Cardiac muscle cell (in vitro differentiated cells and primary cell): ENCODE measurements around the gene HOXB1. TPM values are rescaled to one million over a fixed set of nuclear protein-coding genes. Genes with fewer than 3 reads are reported as not detected.
A peak's percentile ranks its signal among the peaks of the same experiment; 100 is the strongest.

Source experiments
- DNase-seq, 2 donors: peaks; one replicate each; pipeline versions ENCODE4 v3.0.0 to v3.0.0-alpha.2; 2010 to 2017; ENCODE audit warnings: low read depth in 1 of 2, low spot score in 1 of 2
- H3K27ac ChIP-seq: fragments of 200-600 bp; sonication (generic); 2 replicates; pipeline ENCODE4 v1.5.1; 2016
- H3K27me3 ChIP-seq: fragments of 200-600 bp; sonication (generic); 2 replicates; pipeline ENCODE4 v1.6.0; 2016; ENCODE audit warnings: control low read depth
- H3K36me3 ChIP-seq: fragments of 200-600 bp; sonication (generic); 2 replicates; pipeline ENCODE4 v1.5.1; 2016; ENCODE audit warnings: control low read depth
- H3K4me1 ChIP-seq: fragments of 200-600 bp; sonication (generic); 2 replicates; pipeline ENCODE4 v1.8.1; 2017; ENCODE audit warnings: low read depth, mild to moderate bottlenecking, mixed run types
- H3K4me3 ChIP-seq: fragments of 200-600 bp; sonication (generic); 2 replicates; pipeline ENCODE4 v1.5.1; 2016; ENCODE audit warnings: mild to moderate bottlenecking
- H3K9me3 ChIP-seq: fragments of 200-600 bp; sonication (generic); 2 replicates; pipeline ENCODE4 v1.5.1; 2017; ENCODE audit warnings: low read depth, mild to moderate bottlenecking, control low read depth
- polyA plus RNA-seq: library from polyadenylated mRNA; unstranded; fragments of >200 nt; fragmentation: Nextera tagmentation; extraction: Ambion mirVana; gene quantifications from 2 replicates; pipeline ENCODE4 v1.2.1, GENCODE V29; 2016
- total RNA-seq: library from RNA; depleted of rRNA; stranded (reverse); fragments of >200 nt; gene quantifications from 2 replicates; pipeline ENCODE4 v1.2.3, GENCODE V29; 2016
- TF ChIP-seq, protein P1 (sequence below): IDR thresholded peaks from 2 replicates; pipeline ENCODE4 v1.5.1; 2012; ENCODE audit warnings: low read depth, mild to moderate bottlenecking, low read length

Gene HOXB1
- 5.9 and 6.6 TPM in 2 replicates for total RNA-seq
- polyA plus RNA-seq: 9.1 and 12.4 TPM in 2 replicates

DNA sequence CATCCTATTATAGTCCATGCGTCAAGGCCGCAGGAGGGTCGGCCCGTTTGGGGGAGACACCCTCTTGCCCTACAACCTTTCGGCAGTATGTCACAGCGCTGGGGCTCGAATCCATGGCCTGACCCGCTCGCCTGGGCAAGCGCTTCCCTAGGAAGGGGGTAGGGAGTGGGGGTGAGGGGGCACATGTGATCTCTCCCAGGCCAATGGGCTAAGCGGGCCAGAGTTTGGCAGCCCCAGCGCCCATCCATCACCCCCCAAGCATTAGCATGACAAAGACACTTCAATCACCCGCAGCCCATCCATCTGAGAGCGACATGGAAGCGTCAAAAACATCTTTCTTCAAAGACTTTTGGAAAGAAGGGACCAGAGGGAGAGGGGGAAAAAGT is at the start of gene HOXB1:
Gene HOXB1 (minus strand): TSS at position 125 of the 386 bp plus-strand sequence. CDS start 107 bp downstream, at position 18.
- Histone ChIP-seq H3K4me3 (no peak within 1 kb of the TSS), H3K27me3 (no peaks in the 10 kb centered on the region), H3K27ac (peak within 1 kb of the TSS; percentile 68), H3K36me3 (no peaks in the 10 kb centered on the region), H3K4me1 (peaks cover 77% of the 10 kb centered on the region), H3K9me3 (no peaks in the 10 kb centered on the region)
- TF ChIP-seq, protein P1, sequence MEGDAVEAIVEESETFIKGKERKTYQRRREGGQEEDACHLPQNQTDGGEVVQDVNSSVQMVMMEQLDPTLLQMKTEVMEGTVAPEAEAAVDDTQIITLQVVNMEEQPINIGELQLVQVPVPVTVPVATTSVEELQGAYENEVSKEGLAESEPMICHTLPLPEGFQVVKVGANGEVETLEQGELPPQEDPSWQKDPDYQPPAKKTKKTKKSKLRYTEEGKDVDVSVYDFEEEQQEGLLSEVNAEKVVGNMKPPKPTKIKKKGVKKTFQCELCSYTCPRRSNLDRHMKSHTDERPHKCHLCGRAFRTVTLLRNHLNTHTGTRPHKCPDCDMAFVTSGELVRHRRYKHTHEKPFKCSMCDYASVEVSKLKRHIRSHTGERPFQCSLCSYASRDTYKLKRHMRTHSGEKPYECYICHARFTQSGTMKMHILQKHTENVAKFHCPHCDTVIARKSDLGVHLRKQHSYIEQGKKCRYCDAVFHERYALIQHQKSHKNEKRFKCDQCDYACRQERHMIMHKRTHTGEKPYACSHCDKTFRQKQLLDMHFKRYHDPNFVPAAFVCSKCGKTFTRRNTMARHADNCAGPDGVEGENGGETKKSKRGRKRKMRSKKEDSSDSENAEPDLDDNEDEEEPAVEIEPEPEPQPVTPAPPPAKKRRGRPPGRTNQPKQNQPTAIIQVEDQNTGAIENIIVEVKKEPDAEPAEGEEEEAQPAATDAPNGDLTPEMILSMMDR: no peak
- no peak for DNase-seq

DNA sequence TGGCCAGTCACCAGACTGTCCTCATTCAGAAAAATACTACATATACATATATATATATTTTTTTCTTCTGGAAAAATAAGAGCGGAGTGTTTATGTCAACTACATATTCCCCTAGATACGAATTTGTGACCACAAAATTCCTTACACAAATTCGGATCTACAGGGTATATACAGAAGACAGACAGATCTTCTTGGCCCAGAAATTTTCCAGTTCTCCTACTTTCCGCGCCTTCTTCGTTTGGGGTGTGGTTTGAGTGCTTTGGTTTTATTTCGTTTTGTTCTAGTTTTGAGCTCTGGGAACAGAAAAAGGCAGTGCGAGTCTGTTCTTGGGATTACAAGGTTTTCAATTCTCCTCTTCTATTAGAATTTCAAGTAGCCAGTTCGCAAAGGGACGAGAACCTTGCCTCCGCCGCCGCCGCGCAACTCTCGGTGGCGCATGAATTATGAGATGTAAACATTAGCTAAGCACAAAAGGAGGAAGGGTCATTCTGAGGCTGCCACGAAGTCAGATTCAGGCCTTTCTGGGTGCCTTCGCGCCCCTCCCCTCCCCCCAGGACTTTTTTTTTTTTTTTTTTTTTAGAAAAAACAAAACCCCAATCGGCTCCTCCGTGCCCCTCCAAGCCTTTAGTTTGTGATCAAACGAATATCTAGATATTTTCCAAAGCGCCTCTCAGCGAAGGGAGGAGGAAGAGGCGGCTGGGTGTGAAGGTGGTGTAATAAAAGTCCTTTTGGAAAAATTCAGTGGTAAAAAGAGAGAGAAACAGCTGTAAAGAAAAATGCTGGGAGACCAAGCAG is 49.1 kb upstream of the HOXB1 start:
- Histone ChIP-seq H3K4me3 (no peak overlapping the region), H3K4me1 (no peaks in the 10 kb centered on the region)
- TF ChIP-seq, protein P1: no peak

DNA sequence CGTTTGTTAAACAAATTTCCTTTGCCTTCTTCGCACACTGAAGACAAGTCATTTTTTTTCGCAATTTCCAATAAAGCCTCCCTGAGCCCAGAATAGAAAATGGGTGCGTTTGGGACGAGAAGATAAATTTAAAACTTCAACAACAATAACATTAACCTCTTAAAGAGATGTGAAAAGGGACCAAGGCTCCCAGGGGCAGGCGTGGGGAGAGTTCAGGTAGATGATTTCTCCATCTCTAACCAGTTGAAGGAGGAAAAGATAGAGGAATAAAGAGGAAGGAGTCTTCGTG is 48.6 kb upstream of the HOXB1 start:
- Histone ChIP-seq H3K36me3 (no peaks in the 10 kb centered on the region), H3K27me3 (peaks cover 97% of the 10 kb centered on the region), H3K9me3 (no peaks in the 10 kb centered on the region), H3K27ac (no peak overlapping the region), H3K4me1 (no peaks in the 10 kb centered on the region), H3K4me3 (no peak overlapping the region)
- no peak for DNase-seq
- TF ChIP-seq, protein P1: no peak

More for the DNA sequence above, 49.1 kb upstream of the HOXB1 start:
- H3K27ac ChIP-seq: no peak overlapping the region
- DNase-seq: no peak
- H3K9me3 ChIP-seq: no peaks in the 10 kb centered on the region
- peaks cover 97% of the 10 kb centered on the region for H3K27me3 ChIP-seq
- H3K36me3 ChIP-seq: no peaks in the 10 kb centered on the region

DNA sequence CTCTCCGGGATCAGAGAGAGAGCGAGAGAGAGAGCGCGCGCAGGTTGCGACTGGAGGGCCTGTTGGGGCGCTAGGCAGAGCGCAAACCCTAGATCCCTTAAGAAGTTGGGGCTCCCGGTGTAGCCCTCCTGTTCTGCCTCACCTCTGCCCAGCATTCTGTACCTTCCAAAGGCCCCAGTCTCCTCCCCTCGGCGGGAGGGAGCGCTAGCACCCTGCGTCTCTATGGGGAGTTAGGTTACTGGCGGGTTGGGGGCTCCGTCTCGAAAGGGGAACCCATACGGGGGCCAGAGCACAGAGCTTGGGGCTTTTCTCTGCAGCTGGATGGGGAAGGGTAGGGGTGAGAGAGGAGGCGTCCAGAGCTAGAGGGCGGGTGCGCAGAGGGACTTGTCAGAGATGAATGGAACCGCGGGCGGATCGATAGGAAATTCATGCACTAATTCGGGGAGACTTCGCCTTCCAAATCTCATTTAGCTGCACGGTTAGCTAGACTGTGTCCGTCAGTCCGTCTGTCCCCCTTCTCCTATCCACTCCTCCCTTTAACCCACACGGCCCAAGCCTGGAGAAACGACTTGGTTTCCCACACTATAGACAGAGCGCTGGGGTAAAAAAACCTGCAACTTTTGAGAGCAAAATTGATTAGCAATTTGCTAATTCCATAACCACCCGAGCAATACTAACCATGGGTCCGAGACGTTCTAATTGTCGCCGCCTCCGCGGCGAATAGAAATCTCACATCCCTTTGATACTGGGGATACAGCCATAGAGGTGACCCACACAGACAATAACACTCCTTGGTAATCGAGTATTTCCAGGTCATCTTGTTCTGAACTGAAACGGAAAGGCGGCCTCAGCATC is 48.0 kb upstream of the HOXB1 start:
- Histone ChIP-seq H3K9me3 (no peaks in the 10 kb centered on the region), H3K36me3 (no peaks in the 10 kb centered on the region), H3K27me3 (peaks cover 97% of the 10 kb centered on the region), H3K4me3 (peak overlapping the region; percentile 44), H3K4me1 (no peaks in the 10 kb centered on the region), H3K27ac (no peak overlapping the region)
- TF ChIP-seq, protein P1: no peak
- DNase-seq: no peak

DNA sequence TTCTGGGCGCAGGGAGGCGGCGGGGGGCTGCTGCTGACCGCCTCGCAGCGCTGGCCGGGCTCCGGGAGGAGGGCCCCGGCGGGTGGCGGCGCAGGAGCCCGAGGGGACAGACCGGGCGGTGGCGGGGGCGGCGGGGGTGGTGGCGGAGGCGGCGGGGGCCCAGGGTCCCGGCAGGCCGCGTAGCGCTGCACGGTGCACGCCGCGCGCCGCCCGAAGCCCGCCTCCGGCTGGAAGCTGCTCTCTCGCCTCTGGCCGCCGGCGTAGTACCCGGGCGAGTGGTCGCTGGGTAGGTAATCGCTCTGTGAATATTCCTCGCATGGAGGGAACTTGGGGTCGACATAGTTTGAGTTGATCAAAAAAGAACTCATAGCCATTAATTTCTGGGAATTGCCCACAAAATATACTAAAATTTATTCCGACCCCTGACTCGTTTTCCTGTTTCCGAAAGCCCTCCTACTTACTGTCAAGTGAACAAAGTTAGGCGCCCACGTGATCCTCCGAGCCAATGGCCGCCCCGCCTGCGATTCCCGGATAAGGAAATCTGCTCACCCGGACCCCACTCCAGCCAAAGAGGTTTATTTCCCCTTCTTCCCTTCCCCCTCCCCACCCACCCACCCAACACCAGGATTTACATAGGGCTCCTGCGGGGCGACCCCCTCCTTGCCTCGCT is 47.3 kb upstream of the HOXB1 start, which contains the start of gene HOXB4:
Gene HOXB4 (minus strand): TSS at position 405 of the 670 bp plus-strand sequence. CDS start 31 bp downstream, at position 374.
- Histone ChIP-seq H3K4me1 (peaks cover under 1% of the 10 kb centered on the region), H3K36me3 (no peaks in the 10 kb centered on the region), H3K27me3 (peaks cover 97% of the 10 kb centered on the region), H3K4me3 (peak within 1 kb of the TSS; percentile 44), H3K27ac (no peak within 1 kb of the TSS), H3K9me3 (no peaks in the 10 kb centered on the region)
- TF ChIP-seq, protein P1: no peak
- peak in 1 of 2 donors; percentile 86 for DNase-seq
